ENCODE data around the gene GUCY2D. TPM values are rescaled to one million over a fixed set of nuclear protein-coding genes. Genes with fewer than 3 reads are reported as not detected.

GUCY2D gene
- polyA plus RNA-seq, 1 donor (not counting 4 experiments of a cell fraction or from before 2014, with no cell fraction given) = 0.25 TPM

- H4K20me1 ChIP-seq (ENCODE audit: control insufficient read depth, extremely low read depth, insufficient read depth, low read length) = no peaks in the 10 kb centered on the region
- H3K4me2 ChIP-seq (ENCODE audit: control insufficient read depth, extremely low read depth, insufficient read depth, low read depth, low read length) = peak overlapping the region; percentile 52
- H3K4me3 ChIP-seq (ENCODE audit: control insufficient read depth in 2 of 3, extremely low read depth in 1 of 3, insufficient read depth in 2 of 3, low read depth in 1 of 3, low read length in 3 of 3) = no peak overlapping the region
- dilution Hi-C loops (cut with MboI; ENCODE audit: extremely low pct_ligation_motif_present, low sequenced_read_pairs) = no loop called here
- DNase-seq (ENCODE audit: low read depth, low spot score) (no peak), FAIRE-seq (no peak)
- H3K27me3 ChIP-seq (ENCODE audit: control insufficient read depth, extremely low read depth, insufficient read depth, low read length) = no peaks in the 10 kb centered on the region
- no peaks in the 10 kb centered on the region for H3K9me3 ChIP-seq (ENCODE audit: control insufficient read depth, low read depth, low read length)
- no peak overlapping the region for H3K9ac ChIP-seq (ENCODE audit: control insufficient read depth, extremely low read depth, insufficient read depth, low read length)
- H3K9me1 ChIP-seq (ENCODE audit: control insufficient read depth, extremely low read depth, insufficient read depth, low read length) = no peaks in the 10 kb centered on the region
- H3K27ac ChIP-seq (ENCODE audit: control insufficient read depth, insufficient read depth, low read length) = peak overlapping the region; percentile 7
- peak overlapping the region; percentile 48 for H2AFZ ChIP-seq (ENCODE audit: control insufficient read depth, low read length)
- H3K79me2 ChIP-seq (ENCODE audit: control insufficient read depth, insufficient read depth, low read length) = no peaks in the 10 kb centered on the region
- TF ChIP-seq CTCF (optimal IDR thresholded peaks at IDR 0.05 in 1 of 3, IDR thresholded peaks at IDR 0.05 in 1 of 3, conservative IDR thresholded peaks at IDR 0.05 in 1 of 3; ENCODE audit: extremely low read depth in 1 of 3, insufficient read depth in 2 of 3, low read length in 3 of 3) (peak in 1 of 3 experiments; percentile 42), EZH2 (IDR thresholded peaks at IDR 0.05; ENCODE audit: low read length) (no peak)
- H3K36me3 ChIP-seq (ENCODE audit: control insufficient read depth in 2 of 2, extremely low read depth in 1 of 2, insufficient read depth in 2 of 2, low read length in 2 of 2) = no peaks in the 10 kb centered on the region
- peaks cover 13% of the 10 kb centered on the region for H3K4me1 ChIP-seq (ENCODE audit: control insufficient read depth, extremely low read depth, insufficient read depth, low read length)
Measured at GRCh38 chr17:7982666-7983065, 19.7 kb upstream of the GUCY2D start.

DNA sequence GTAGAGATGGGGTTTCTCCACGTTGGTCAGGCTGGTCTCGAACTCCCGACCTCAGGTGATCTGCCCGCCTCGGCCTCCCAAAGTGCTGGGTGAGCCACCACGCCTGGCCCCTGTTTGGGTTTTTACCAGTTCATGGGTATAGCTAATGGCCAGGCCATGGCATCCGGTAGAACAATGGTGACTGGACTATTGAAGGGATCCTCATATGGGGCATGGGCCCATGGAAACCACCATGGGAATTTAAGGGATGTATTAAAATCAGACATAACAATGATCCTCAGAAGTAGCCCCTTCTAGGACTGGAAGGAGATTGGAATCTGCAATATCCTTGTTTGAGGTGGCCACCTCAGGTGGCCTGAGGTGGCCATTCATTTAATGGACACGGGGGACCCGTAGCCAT lies 17.5 kb upstream of the GUCY2D start:
- TF ChIP-seq CTCF (optimal IDR thresholded peaks at IDR 0.05 in 1 of 3, IDR thresholded peaks at IDR 0.05 in 1 of 3, conservative IDR thresholded peaks at IDR 0.05 in 1 of 3; ENCODE audit: extremely low read depth in 1 of 3, insufficient read depth in 2 of 3, low read length in 3 of 3) = no peak
- TF ChIP-seq EZH2 (IDR thresholded peaks at IDR 0.05; ENCODE audit: low read length) = no peak
- H3K79me2 ChIP-seq (ENCODE audit: control insufficient read depth, insufficient read depth, low read length) = no peaks in the 10 kb centered on the region
- no peak overlapping the region for H3K9ac ChIP-seq (ENCODE audit: control insufficient read depth, extremely low read depth, insufficient read depth, low read length)
- no peaks in the 10 kb centered on the region for H4K20me1 ChIP-seq (ENCODE audit: control insufficient read depth, extremely low read depth, insufficient read depth, low read length)
- H3K27me3 ChIP-seq (ENCODE audit: control insufficient read depth, extremely low read depth, insufficient read depth, low read length) = no peaks in the 10 kb centered on the region
- FAIRE-seq = no peak
- no peak overlapping the region for H2AFZ ChIP-seq (ENCODE audit: control insufficient read depth, low read length)
- peaks cover 16% of the 10 kb centered on the region for H3K4me1 ChIP-seq (ENCODE audit: control insufficient read depth, extremely low read depth, insufficient read depth, low read length)
- no peaks in the 10 kb centered on the region for H3K36me3 ChIP-seq (ENCODE audit: control insufficient read depth in 2 of 2, extremely low read depth in 1 of 2, insufficient read depth in 2 of 2, low read length in 2 of 2)
- no peaks in the 10 kb centered on the region for H3K9me3 ChIP-seq (ENCODE audit: control insufficient read depth, low read depth, low read length)
- no peak overlapping the region for H3K27ac ChIP-seq (ENCODE audit: control insufficient read depth, insufficient read depth, low read length)
- H3K4me3 ChIP-seq (ENCODE audit: control insufficient read depth in 2 of 3, extremely low read depth in 1 of 3, insufficient read depth in 2 of 3, low read depth in 1 of 3, low read length in 3 of 3) = no peak overlapping the region
- H3K9me1 ChIP-seq (ENCODE audit: control insufficient read depth, extremely low read depth, insufficient read depth, low read length) = no peaks in the 10 kb centered on the region
- no peak for DNase-seq (ENCODE audit: low read depth, low spot score)
- dilution Hi-C loops (cut with MboI; ENCODE audit: extremely low pct_ligation_motif_present, low sequenced_read_pairs) = no loop called here
- no peak overlapping the region for H3K4me2 ChIP-seq (ENCODE audit: control insufficient read depth, extremely low read depth, insufficient read depth, low read depth, low read length)

All from keratinocyte (primary cell).